Astrocyte of the hippocampus (primary cell): ENCODE measurements around the gene JADE2.
A peak's percentile ranks its signal among the peaks of the same experiment; 100 is the strongest.
"Not testable (repeated sequence)": the region's sequence is repeated elsewhere in the genome, so short reads cannot be mapped to it uniquely, and the experiment has no call there.

Experiments
- DNase-seq: peaks from one replicate; pipeline ENCODE4 v3.0.0; 2011; ENCODE audit warnings: low read depth, low spot score

The JADE2 gene

DNA sequence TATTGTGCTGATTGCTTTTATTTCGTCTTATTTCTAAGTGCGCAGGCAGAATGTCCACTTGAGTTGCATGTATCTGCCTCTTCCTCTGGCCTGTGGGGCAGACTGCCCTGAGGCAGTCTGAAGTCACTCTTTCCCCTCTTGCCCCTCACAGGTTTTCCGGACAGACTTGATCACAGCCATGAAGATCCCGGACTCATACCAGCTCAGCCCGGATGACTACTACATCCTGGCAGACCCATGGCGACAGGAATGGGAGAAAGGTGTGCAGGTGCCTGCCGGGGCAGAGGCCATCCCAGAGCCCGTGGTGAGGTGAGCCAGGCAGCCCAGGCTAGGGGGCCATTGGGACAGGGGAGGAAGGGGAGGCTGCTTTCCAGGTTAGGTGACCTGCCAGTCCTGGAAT, 26.4 kb downstream of the JADE2 start:
- no peak for DNase-seq

DNA sequence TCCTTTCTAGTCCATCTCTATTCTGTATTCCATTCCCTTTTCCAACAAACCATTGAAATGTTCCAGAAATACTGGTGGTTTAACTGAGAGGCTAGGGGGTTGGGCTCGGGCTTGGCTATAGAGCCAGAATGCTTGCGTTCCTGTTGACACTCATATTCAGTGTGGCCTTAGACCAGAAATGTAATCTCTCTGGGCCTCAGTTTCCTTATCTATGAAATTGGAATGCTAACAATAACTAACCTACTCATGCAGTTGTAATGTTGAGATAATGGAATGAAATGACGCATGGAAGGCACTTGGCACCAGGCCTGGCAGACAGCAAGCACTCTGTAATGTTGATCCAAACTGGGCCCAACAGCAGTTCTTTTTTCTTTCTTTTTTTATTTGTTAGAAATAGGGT, 26.8 kb downstream of the JADE2 start:
- DNase-seq = peak; percentile 95

DNA sequence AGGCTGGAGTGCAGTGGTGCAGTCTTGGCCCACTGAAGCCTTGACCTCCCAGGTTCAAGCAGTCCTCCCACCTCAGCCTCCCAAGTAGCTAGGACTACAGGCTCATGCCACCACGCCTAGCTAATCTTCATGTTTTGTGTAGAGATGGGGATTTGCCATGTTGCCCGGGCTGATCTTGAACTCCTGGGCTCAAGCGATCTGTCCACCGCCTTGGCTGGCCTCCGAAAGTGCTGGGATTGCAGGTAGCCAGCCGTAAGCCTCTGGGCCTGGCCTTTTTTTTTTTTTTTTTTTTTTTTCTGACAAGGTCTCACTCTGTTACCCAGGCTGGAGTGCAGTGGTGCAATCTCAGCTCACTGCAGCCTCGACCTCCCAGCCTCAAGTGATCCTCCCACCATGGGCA, 27.2 kb downstream of the JADE2 start:
- DNase-seq = not testable (repeated sequence)

DNA sequence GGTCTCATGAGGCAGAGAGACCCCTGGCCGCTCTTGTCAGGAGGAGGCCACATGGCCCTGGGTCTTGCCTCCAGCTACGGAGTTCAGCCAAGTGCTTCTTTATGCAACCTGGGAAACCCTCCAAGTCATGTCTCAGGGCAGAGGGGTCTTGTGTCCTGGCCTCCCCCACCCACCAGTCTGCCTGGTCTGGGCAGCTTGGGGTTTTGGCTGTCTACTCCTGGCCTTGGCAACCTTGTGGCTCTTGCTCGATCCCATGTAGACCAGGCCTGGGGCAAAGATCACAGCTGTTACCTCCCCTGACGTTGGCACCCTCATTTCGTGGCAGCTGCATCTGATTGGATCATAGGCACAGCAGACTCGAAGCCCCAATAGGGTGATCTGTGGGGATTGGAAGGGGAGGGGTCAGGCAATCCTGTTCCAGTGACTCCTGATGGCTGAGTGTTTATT, 28.4 kb downstream of the JADE2 start:
- no peak for DNase-seq

DNA sequence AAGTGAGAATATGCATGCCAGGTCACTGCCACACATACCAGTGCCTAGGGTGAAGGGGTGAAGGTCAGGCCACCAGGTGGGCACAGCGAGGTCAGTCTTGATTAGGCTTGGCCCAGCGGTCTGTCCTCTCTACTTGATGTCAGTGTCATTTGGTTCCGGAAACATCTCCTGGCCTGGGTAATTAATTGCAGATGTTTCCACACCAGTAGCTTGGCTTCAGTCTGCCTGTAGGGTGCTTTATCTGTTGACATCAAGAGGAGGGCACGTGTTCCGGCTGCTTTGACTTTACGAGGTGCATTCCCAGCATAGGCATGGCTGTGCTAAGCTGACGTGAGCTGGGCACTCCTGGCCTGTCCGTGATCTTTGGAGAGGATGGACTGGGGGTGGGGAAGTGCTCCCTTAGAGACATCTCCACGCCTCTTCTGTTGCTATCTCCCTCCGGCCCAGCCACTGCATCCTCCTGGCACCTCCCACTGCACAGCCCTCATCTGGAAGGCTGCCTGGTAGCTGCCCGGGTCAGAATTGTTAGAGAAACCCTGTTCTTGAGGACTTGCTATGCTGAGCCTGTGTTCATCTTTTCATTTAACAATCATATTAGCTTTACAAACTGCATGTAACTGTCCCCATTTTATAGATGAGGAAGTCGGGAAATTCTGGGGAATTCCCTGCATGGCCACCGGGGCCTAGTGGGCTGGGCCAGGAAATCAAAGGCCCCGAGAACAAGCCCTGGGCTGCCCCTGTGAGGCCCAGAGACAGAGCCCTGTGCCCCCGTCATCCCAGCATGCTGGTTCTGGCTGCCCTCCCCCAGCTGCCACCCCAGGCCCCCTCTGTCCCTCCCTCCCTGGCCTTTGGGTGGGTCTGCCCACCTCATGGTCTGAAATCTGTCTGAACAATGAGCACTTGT, 29.1 kb downstream of the JADE2 start:
- peak; percentile 50 for DNase-seq

DNA sequence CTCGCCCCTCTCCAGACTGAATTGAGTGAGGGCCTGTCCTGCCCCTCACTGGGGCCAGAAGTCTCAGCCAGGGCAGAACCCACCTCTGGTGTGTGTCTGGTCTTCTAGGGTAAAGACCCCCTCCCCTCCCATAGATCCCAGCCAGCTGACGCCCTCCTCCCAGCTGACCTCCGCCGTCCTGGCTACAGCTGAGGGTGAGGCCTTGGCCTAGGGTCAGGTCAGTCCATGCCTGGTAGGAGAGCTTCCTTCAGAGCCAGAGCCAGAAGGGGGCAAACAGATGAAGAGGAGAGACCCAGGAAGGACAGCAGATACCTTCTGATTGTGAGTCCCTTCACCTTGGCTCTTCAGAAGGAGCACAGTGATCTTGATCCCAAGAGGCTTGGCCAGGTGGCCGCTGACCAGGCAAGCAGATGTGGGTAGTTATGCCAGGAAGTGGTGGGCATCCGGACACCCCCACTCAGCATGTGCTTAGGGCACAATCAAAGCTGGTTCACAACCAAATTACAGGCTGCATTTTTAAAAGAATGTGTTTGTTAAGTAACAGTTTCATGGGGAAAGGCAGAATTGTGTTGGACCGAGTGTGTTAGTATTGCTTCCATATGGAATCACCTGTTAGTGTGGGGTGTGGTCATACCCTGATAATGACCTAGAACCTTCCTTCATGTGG, 29.9 kb downstream of the JADE2 start:
- no peak for DNase-seq

DNA sequence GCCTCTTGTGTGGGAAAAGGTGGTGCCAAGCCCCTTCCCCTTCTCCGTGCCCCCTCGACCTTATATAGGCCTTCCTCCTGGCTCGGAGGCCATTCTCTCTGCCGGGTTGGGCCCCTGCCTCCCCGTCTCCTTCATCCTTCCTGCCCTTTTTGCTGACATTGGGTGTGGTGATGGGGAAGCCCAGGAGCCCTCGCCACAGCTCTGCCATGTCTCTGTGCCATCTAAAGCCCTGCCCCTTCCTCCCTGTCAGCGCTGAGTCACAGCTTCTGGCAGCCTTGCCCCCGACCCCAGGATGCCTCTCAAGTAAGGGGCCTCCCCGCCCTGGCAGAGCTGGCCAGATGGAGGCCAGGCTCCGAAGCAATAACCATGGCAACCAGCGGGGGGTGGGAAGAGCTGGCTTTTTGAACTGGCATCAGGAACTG, 30.4 kb downstream of the JADE2 start:
- DNase-seq = peak; percentile 91

DNA sequence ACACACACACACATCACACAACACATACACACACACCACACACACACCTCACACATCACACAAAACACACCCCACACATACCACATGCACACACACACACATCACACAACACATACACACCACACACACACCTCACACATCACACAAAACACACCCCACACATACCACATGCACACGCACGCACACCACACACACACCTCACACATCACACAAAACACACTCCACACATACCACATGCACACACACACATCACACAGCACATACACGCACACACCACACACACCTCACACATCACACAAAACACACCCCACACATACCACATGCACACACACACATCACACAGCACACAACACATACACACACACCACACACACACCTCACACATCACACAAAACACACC, 31.1 kb downstream of the JADE2 start:
- not testable (repeated sequence) for DNase-seq

DNA sequence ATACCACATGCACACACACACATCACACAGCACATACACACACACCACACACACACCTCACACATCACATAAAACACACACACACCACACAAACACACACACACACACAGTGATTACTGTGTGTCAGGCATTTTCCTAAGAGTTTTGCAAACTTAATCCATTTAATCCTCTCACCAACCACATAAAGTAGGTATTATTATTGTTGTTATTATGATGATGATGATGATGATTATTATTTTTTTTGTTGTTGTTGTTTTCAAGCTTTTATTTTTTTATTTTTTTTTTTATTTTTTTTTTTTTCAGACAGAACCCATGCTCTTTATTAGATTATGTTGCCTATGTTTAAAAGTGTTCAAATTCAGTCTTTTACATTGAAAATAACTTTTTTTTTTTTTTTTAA, 31.5 kb downstream of the JADE2 start:
- no peak for DNase-seq

DNA sequence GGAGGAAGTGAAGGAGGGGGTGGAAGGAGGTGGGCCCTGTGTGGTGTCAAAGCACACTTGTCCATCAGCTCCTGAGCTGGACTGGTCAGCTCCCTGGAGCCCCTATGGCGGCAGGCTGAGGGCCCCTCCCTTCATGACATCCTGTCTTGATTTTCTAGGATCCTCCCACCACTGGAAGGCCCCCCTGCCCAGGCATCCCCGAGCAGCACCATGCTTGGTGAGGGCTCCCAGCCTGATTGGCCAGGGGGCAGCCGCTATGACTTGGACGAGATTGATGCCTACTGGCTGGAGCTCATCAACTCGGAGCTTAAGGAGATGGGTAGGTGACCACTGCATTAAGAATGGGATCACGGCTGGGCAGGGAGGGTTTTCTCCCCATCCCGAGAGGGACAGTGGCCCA, 34.2 kb downstream of the JADE2 start:
- no peak for DNase-seq

DNA sequence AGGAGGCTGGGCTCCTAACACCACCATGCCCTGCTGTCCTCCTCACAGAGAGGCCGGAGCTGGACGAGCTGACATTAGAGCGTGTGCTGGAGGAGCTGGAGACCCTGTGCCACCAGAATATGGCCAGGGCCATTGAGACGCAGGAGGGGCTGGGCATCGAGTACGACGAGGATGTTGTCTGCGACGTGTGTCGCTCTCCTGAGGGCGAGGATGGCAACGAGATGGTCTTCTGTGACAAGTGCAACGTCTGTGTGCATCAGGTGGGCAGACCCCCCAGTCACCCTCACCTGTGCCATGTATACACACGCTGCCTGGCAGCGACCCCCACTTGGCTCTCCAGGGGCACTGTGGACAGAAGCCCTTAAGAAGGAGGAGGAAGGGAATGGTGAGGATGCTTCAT, 35.2 kb downstream of the JADE2 start:
- no peak for DNase-seq

DNA sequence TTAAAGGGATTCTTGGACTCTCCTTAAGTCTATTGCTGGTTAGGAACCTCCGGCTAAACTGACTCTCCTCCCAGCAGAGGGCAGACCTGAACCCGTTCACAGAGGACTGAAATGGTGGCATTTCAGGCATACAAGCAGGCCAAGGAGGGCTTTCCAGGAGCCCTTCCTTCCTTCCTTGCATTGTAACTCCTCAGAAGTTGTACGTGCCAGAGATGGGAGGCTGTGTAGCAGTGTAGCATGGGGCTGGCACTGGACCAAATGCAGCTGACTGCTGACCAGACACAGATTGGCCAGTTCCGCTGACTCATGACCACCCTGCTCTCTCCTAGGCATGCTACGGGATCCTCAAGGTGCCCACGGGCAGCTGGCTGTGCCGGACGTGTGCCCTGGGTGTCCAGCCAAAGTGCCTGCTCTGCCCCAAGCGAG, 36.4 kb downstream of the JADE2 start:
- DNase-seq = peak; percentile 82

DNA sequence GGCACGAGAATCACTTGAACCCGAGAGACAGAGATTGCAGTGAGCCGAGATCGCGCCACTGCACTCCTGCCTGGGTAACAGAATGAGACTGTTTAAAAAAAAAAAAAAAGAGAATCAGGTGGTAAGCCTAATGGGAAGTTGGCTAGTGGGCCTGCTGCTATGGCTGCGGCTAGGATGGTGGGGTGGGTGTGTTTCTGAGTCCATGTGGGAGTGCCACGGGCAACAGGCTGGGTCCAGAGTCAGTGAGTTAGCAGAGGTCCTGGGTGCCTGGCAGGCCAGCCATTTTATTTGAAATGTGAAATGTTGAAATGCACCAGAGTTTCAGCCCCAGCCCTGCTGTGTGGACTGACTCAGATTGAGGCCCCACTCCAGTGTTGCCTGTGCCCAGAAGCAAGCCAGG, 37.8 kb downstream of the JADE2 start:
- DNase-seq = no peak

DNA sequence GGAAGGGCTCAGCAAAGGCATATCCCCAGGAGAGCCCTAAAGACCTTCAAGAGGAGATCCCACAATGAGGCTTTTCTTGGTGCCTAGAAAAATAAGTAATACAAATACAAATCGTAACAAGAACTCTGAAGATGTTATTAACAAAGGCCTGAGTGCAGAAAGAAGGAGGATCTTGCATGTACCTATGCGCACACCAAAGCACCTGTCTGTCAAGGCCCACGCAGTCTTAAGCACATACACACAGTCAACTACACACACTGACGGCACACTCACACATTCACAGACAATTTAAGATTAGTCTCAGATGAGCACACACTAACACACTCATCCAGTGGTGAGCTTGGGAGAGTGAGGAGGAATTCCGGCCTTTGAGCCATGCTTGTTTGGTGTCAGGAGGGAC, 38.5 kb downstream of the JADE2 start:
- no peak for DNase-seq

DNA sequence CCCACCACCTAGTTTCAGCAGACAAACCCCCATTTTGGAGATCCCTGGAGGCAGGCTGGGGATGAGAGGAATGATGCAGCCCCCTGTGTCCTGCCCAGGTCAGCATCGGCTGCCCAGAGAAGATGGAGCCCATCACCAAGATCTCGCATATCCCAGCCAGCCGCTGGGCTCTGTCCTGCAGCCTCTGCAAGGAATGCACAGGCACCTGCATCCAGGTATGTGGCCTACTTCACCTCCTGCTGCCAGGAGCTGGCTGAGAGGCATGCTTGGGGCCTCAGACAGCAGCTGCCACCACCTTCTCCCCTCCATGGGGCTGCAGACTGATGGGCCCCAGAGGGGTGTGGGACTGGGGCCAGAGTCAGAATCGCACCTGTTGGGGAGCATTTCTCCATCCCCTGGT, 38.9 kb downstream of the JADE2 start:
- DNase-seq = no peak

DNA sequence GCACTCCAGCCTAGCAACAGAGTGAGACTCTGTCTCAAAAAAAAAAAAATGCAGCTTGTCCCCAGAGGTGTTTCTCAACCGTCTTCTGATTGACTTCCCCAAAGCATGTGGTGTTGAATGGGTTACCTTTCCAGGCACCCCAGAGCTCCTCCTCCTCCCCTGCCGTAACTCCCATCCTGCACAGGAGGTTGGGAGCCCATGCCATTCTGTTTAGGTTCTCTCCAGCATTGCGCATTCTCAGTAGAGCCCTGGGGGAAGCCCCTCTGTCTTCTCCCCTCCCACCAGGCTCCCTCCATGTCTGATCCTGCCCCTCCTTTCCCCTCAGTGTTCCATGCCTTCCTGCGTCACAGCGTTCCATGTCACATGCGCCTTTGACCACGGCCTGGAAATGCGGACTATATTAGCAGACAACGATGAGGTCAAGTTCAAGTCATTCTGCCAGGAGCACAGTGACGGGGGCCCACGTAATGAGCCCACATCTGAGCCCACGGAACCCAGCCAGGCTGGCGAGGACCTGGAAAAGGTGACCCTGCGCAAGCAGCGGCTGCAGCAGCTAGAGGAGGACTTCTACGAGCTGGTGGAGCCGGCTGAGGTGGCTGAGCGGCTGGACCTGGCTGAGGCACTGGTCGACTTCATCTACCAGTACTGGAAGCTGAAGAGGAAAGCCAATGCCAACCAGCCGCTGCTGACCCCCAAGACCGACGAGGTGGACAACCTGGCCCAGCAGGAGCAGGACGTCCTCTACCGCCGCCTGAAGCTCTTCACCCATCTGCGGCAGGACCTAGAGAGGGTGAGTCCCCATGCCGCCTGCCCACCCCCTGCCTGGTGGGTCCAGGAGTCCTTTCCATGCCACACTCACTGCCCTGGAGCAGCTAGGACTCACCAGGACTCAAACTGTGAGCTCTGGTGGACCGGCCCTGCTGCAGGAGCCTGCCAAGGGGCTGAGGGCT, 40.6 kb downstream of the JADE2 start:
- no peak for DNase-seq

DNA sequence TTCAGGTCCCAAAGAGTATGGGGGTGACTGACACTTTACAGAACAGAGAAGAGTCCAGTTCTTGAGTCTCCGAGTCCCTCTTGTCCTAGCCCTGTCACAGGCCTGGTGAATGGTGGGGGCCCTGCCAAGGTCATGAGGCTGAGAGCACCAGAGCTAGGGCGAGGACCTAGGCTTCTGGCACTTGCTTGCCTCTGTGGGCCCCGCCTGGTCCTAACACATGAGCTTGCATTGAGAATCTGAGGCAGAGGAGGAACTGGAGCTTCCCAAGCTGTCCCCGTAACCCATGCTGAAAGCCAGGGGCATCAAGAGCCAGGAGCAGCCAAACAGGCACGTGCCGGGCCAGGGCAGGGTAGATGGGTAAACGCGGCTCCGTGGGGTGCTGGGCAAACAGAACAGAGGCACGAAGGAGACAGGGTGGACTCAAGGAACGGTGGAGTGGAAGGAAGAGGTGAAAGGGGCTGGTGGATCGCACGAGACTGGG, 41.3 kb downstream of the JADE2 start:
- DNase-seq = no peak

DNA sequence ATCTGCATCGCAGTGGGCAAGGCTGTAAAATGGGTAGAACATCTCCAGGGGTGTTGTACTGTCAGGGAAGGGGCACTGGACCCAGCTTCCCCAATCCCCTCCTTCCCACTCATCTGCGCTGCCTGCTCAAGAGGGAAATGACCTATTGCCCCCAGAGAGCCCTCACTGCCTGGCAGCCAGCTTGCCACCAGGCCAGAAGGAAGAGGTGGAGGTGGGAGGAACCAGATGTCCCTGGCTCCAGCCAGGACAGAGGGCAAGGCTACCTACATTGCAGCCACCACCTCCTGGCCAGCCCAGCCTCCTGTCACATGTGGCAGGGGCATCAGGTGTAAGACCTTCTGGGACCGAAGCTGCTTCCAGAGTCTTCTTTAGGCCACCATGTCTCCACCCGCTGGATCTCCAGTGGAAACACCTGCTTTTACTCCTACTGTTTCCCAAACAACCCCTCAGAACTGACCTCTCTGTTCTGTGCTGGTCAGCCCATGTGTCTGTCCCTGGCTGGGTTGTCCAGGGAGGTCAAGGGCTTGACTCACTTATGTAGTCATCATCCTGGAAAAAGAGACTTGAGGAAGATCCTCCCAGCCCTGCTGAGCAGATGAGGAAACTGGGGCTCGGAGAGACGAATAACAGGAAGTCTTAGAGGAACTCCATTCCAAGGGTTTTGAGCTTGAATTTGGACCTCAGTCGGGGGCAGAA, 42.3 kb downstream of the JADE2 start:
- no peak for DNase-seq

DNA sequence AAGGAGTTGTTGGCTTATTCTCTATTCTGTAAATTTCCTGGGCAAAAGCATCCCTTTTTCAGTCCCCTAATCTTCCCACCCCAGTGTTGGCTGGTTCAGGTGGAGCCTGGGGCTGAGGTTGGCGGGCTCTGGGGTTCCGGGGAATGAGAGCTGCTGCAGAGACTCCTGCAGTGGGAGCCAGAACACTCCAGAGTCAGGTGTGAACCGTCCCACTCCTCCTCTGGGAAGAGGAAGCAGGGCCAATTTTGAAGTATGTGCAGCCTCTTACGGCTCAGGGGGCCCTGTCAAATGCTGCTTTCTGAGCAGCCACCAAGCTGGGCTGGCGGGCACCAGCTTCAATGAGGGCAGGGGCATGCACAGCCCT, 42.8 kb downstream of the JADE2 start:
- no peak for DNase-seq

DNA sequence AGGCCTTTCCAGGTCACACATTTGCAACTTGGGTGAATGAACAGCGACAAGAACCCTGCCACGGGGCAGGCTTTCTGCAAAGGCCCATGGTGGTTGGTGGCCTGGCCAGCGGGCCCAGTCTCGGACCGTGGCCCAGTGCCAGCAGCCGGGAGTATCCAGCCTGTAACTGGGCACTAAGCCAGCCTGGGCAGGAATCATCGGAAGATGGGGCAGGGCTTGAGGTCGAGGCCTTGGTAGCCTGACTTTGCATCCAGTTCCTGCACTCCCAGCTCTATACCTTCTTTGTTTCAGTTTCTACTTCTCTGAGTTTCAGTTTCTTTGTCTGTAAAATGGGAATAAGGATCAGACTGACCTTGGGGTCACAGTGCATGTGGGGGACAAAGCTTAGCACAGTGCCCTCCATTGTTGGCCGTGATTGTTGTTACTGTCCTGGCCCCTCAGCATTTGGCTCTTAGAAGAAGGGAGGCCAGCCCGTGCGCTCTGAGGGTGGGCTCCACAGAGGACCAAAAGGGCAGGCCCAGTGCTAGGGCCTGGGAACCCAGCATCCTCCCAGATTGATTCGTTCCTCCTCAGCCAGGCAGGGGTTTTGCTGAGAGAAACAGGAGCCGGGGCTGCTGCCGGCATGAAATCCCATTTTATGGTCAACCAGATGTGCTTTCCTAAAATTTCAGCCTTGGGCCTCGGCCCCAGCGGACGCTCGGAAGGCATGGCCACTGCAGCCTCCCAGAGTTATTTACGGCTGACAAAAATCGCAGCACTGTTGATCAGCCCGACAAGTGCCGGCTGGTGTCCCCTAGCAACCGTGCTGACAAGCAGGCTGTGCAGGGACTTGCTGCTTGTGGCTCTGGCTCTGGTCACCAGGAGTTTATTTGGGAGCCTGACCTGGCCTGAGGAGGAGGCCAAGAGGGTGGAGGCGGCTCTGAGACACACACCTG, 43.6 kb downstream of the JADE2 start:
- peak; percentile 71 for DNase-seq
